T-cell (primary cell): Measurements from ENCODE around the gene LGALS12. TPM values are rescaled to one million over a fixed set of nuclear protein-coding genes. Genes with fewer than 3 reads are reported as not detected.
A peak's percentile ranks its signal among the peaks of the same experiment; 100 is the strongest.

Experiments
- ATAC-seq, 4 experiments: fragments of 200-7000 bp in 3 of 4; fragments of 150-1000 bp in 1 of 4; cut with Tn5 transposase; replicated peaks in 1 of 4; 1 replicate in 3 of 4; 2 replicates in 1 of 4; pipeline ENCODE4 v1.10.0; 2021; ENCODE audit warnings: moderate library complexity in 3 of 4, mild to moderate bottlenecking in 2 of 4, moderate number of reproducible peaks in 1 of 4
- CTCF ChIA-PET, 2 donors: fragments of 300-600 bp; sonication (Branson Sonifier 250); formaldehyde crosslinking; loops; one replicate each; lab custom pipeline; 2022; ENCODE audit warnings: antibody characterized with exemption in 2 of 2; lab: Charles Lee
- POLR2A ChIA-PET, 2 donors: fragments of 300-600 bp; sonication (Branson Sonifier 250); formaldehyde crosslinking; loops; one replicate each; lab custom pipeline; 2022; ENCODE audit warnings: antibody characterized with exemption in 2 of 2; lab: Charles Lee
- DNase-seq, 35 experiments: peaks; one replicate each; pipeline versions ENCODE4 v3.0.0 to v3.0.0-alpha.2; 2013 to 2023
- H3K27ac ChIP-seq: one replicate; pipeline ENCODE4 v1.5.1; 2013; ENCODE audit warnings: low read length
- H3K27me3 ChIP-seq, 2 experiments: replicated peaks in 1 of 2; 1 replicate in 1 of 2; 2 replicates in 1 of 2; pipeline versions ENCODE4 v1.6.1 to v1.7.0; 2013; ENCODE audit warnings: low read length in 1 of 2, mixed read lengths in 1 of 2; ENCODE audit not compliant: control insufficient read depth in 2 of 2, insufficient read depth in 2 of 2; ENCODE audit errors: extremely low read depth in 1 of 2
- H3K36me3 ChIP-seq, 2 donors: 1 replicate in 1 of 2; 2 replicates in 1 of 2; pipeline versions ENCODE4 v1.6.1 to v1.7.0; 2013; ENCODE audit warnings: low read length in 1 of 2; ENCODE audit not compliant: control insufficient read depth in 2 of 2, insufficient read depth in 1 of 2; ENCODE audit errors: extremely low read depth in 1 of 2
- H3K4me1 ChIP-seq, 2 experiments: 1 replicate in 1 of 2; 2 replicates in 1 of 2; pipeline versions ENCODE4 v1.6.1 to v1.7.0; 2013; ENCODE audit warnings: low read length in 2 of 2, mixed read lengths in 1 of 2; ENCODE audit not compliant: insufficient read depth in 2 of 2, control insufficient read depth in 1 of 2; ENCODE audit errors: extremely low read depth in 1 of 2
- H3K4me3 ChIP-seq, 2 donors: 1 replicate in 1 of 2; 2 replicates in 1 of 2; pipeline versions ENCODE4 v1.5.1 to v1.7.0; 2013; ENCODE audit warnings: mild to moderate bottlenecking in 2 of 2, low read length in 1 of 2, moderate library complexity in 1 of 2; ENCODE audit not compliant: control insufficient read depth in 1 of 2; ENCODE audit errors: extremely low read depth in 1 of 2
- H3K9me3 ChIP-seq: 2 replicates; pipeline ENCODE4 v1.7.0; 2013
- H3K27ac Mint-ChIP-seq, 2 donors: one replicate each; pipeline ENCODE4 v1.8.0; 2020 to 2021; ENCODE audit warnings: mild to moderate bottlenecking in 2 of 2, mixed read lengths in 2 of 2
- H3K27me3 Mint-ChIP-seq, 2 donors: one replicate each; pipeline ENCODE4 v1.8.0; 2021 to 2022; ENCODE audit warnings: mixed read lengths in 2 of 2
- H3K36me3 Mint-ChIP-seq: one replicate; pipeline ENCODE4 v1.8.0; 2021; ENCODE audit warnings: mixed read lengths
- H3K4me1 Mint-ChIP-seq, 3 donors: one replicate each; pipeline ENCODE4 v1.8.0; 2020 to 2022; ENCODE audit warnings: mixed read lengths in 3 of 3, mild to moderate bottlenecking in 1 of 3
- H3K4me3 Mint-ChIP-seq, 3 donors: one replicate each; pipeline ENCODE4 v1.8.0; 2020 to 2022; ENCODE audit warnings: mild to moderate bottlenecking in 3 of 3, mixed read lengths in 3 of 3, moderate library complexity in 3 of 3
- H3K9me3 Mint-ChIP-seq, 3 donors: one replicate each; pipeline ENCODE4 v1.8.0; 2020 to 2022; ENCODE audit warnings: mixed read lengths in 3 of 3
- WGBS: methylation state at CpG from one replicate; pipeline ENCODE4 v1.1.5; 2013; ENCODE audit warnings: missing lambda C conversion rate; ENCODE audit not compliant: insufficient coverage; 5-methylcytosine and 5-hydroxymethylcytosine counted together
- total RNA-seq, 35 experiments: library from RNA in 6 of 35; stranded (reverse) in 6 of 35; fragments of 120-200 nt in 1 of 35; gene quantifications; one replicate each; pipeline versions ENCODE4 v1.2.1 to v1.2.4 and lab custom pipeline; 2013 to 2026

The LGALS12 gene
- total RNA-seq, 5 donors from 2014 or later (not counting 1 experiment from before 2014, with no cell fraction given), result not detected

DNA sequence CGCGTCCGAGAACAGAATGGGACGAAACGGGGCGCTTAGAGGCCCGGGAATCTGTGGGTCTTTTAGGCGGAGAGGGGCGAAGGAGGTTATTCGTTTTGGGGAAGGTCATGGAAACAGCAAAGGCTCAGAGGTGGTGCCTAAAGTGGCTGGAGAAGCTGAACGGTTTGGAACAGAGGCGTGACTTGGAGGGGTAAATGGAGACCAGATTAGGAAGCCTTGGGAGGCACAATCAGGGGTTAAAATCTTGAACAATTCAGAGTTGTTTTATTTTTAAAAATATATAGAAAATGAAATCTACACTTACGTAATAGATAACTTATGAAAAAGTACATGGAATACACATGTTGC is 14.7 kb upstream of the LGALS12 start:
- peak overlapping the region; percentile 33 to 57 for H3K4me3 ChIP-seq
- DNase-seq (peak in 1 of 35 experiments; percentile 22), ATAC-seq (no peak)
- no peaks in the 10 kb centered on the region for H3K36me3 ChIP-seq
- H3K27me3 ChIP-seq, result peaks cover 0 to 10% of the 10 kb centered on the region in 2 experiments
- Mint-ChIP-seq H3K9me3 (no peaks in the 10 kb centered on the region), H3K27me3 (peaks cover 12 to 24% of the 10 kb centered on the region in 2 donors), H3K27ac (no peak overlapping the region), H3K4me1 (peaks cover 11 to 18% (median 15%) of the 10 kb centered on the region in 3 donors), H3K36me3 (no peaks in the 10 kb centered on the region), H3K4me3 (peak overlapping the region; percentile 78 to 82 (median 78))
- ChIA-PET CTCF (interaction anchor here (0.9 to 1.5 kb wide), 2 partner anchors 11 to 12 kb away, joined by 5 read pairs; no protein-coding TSS in a partner anchor), POLR2A (no interaction called here)
- no peak overlapping the region for H3K27ac ChIP-seq
- H3K4me1 ChIP-seq, result peaks cover 3 to 9% of the 10 kb centered on the region in 2 experiments
- 1% methylated on average over 9 of the region's 13 CpGs for WGBS
- H3K9me3 ChIP-seq, result no peaks in the 10 kb centered on the region

- Histone ChIP-seq H3K4me1 (peaks cover 3 to 9% of the 10 kb centered on the region in 2 experiments), H3K9me3 (no peaks in the 10 kb centered on the region), H3K4me3 (peak overlapping the region in 1 of 2 donors; percentile 57), H3K36me3 (no peaks in the 10 kb centered on the region), H3K27ac (no peak overlapping the region), H3K27me3 (peaks cover 0 to 10% of the 10 kb centered on the region in 2 experiments)
- H3K27me3 Mint-ChIP-seq, result peaks cover 14 to 24% of the 10 kb centered on the region in 2 donors
- no peaks in the 10 kb centered on the region for H3K9me3 Mint-ChIP-seq
- CTCF ChIA-PET, result interaction anchor here (0.5 to 1.5 kb wide), 3 partner anchors 11 to 249 kb away, joined by 5 read pairs; no protein-coding TSS in a partner anchor
- POLR2A ChIA-PET, result no interaction called here
- H3K4me3 Mint-ChIP-seq, result peak overlapping the region; percentile 76 to 78 (median 78)
- 54% methylated on average over 8 of the region's 11 CpGs for WGBS
- no peaks in the 10 kb centered on the region for H3K36me3 Mint-ChIP-seq
- DNase-seq, result peak in 3 of 35 experiments; percentile 12 to 27 (median 15)
- peak in 3 of 4 experiments; percentile 42 to 84 (median 64) for ATAC-seq
- peak overlapping the region in 1 of 2 donors; percentile 37 for H3K27ac Mint-ChIP-seq
- H3K4me1 Mint-ChIP-seq, result peaks cover 11 to 18% (median 15%) of the 10 kb centered on the region in 3 donors
These were observed 14.1 kb upstream of the LGALS12 start for GRCh38 chr11:63491636-63492372.

DNA sequence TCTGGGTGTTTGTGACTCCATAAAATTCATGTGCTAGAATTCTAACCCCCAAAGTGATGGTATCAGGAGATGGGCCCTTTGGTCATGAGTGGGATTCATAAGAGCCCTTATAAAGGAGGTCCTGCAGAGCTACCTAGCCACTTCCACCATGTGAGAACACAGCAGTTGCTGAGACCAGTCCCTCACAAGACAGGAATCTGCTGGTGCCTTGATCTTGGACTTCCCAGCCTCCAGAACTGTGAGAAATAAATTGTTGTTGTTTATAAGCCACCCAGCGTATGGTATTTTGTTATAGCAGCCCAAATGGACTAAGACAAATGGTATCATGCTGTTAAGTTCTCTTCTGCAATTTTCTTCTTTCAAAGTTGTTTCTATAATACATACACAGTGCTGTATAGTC is 13.4 kb upstream of the LGALS12 start:
- no peak overlapping the region for H3K4me3 ChIP-seq
- DNase-seq (no peak), ATAC-seq (no peak)
- H3K27me3 ChIP-seq, result peaks cover 0 to 10% of the 10 kb centered on the region in 2 experiments
- CTCF ChIA-PET, result interaction anchor here (0.5 to 1.5 kb wide), 2 partner anchors 13 to 249 kb away, joined by 5 read pairs; no protein-coding TSS in a partner anchor
- WGBS, result no CpG with 5 or more reads among the region's 1 CpG
- Mint-ChIP-seq H3K9me3 (no peaks in the 10 kb centered on the region), H3K4me1 (peaks cover 11 to 18% (median 15%) of the 10 kb centered on the region in 3 donors), H3K27ac (no peak overlapping the region), H3K4me3 (peak overlapping the region in 2 of 3 donors; percentile 78), H3K36me3 (no peaks in the 10 kb centered on the region), H3K27me3 (peaks cover 17 to 24% of the 10 kb centered on the region in 2 donors)
- peaks cover 3 to 9% of the 10 kb centered on the region in 2 experiments for H3K4me1 ChIP-seq
- POLR2A ChIA-PET, result no interaction called here
- no peak overlapping the region for H3K27ac ChIP-seq
- no peaks in the 10 kb centered on the region for H3K9me3 ChIP-seq
- H3K36me3 ChIP-seq, result no peaks in the 10 kb centered on the region

- no peaks in the 10 kb centered on the region for H3K36me3 ChIP-seq
- H3K4me1 Mint-ChIP-seq, result peaks cover 11 to 18% (median 15%) of the 10 kb centered on the region in 3 donors
- peaks cover 22 to 29% of the 10 kb centered on the region in 2 donors for H3K27me3 Mint-ChIP-seq
- CTCF ChIA-PET, result interaction anchor here in 1 of 2 donors (0.7 kb wide), 1 partner anchor 28 kb away, joined by 7 read pairs; no protein-coding TSS in a partner anchor
- no peak for DNase-seq
- no peak overlapping the region for H3K4me3 Mint-ChIP-seq
- POLR2A ChIA-PET, result no interaction called here
- ATAC-seq, result no peak
- no peak overlapping the region for H3K27ac ChIP-seq
- H3K36me3 Mint-ChIP-seq, result peaks cover 3% of the 10 kb centered on the region
- H3K4me1 ChIP-seq, result peaks cover 3 to 9% of the 10 kb centered on the region in 2 experiments
- no peaks in the 10 kb centered on the region for H3K9me3 ChIP-seq
- H3K9me3 Mint-ChIP-seq, result no peaks in the 10 kb centered on the region
- peaks cover 0 to 11% of the 10 kb centered on the region in 2 experiments for H3K27me3 ChIP-seq
- no peak overlapping the region for H3K27ac Mint-ChIP-seq
- H3K4me3 ChIP-seq, result no peak overlapping the region
- no CpG with 5 or more reads among the region's 1 CpG for WGBS
These were observed 12.8 kb upstream of the LGALS12 start for GRCh38 chr11:63493127-63493526.

- ChIA-PET CTCF (no interaction called here), POLR2A (no interaction called here)
- Mint-ChIP-seq H3K4me1 (peaks cover 11 to 18% (median 15%) of the 10 kb centered on the region in 3 donors), H3K27me3 (peaks cover 22 to 32% of the 10 kb centered on the region in 2 donors), H3K36me3 (peaks cover 3% of the 10 kb centered on the region), H3K9me3 (peaks cover 2 to 8% (median 6%) of the 10 kb centered on the region in 3 donors), H3K27ac (no peak overlapping the region), H3K4me3 (no peak overlapping the region)
- Histone ChIP-seq H3K4me3 (no peak overlapping the region), H3K27me3 (peaks cover 0 to 14% of the 10 kb centered on the region in 2 experiments), H3K36me3 (no peaks in the 10 kb centered on the region), H3K27ac (no peak overlapping the region), H3K4me1 (peaks cover 3 to 9% of the 10 kb centered on the region in 2 experiments), H3K9me3 (no peaks in the 10 kb centered on the region)
- ATAC-seq, result no peak
- 93% methylated on average over 2 of the region's 6 CpGs for WGBS
- no peak for DNase-seq
These were observed 10.9 kb upstream of the LGALS12 start for GRCh38 chr11:63494975-63495374.

DNA sequence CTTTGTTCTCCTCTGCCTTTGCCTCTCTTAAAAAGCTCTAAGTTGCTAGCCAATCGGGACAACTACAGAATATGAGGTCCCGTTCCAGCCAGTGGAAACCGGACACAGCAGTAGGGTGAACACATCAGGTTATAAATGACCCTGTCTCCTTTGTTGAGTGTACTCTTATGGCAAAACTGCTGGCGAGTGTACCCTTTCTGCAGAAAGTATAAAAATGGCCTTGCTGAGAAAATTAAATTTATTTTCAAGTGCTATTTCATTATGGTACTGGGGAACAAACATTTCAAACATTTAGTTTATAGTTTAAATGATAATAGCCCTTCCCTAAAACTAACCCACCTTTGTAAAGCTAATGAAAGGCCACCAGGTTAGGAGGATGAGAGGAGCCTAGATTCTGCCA is 6.0 kb upstream of the LGALS12 start:
- 33% methylated on average over 1 of the region's 4 CpGs for WGBS
- no peak overlapping the region for H3K27ac Mint-ChIP-seq
- ATAC-seq, result no peak

More for the DNA sequence above, 6.0 kb upstream of the LGALS12 start:
- Histone ChIP-seq H3K4me1 (peaks cover 0 to 9% of the 10 kb centered on the region in 2 experiments), H3K27ac (no peak overlapping the region), H3K36me3 (no peaks in the 10 kb centered on the region), H3K27me3 (peaks cover 0 to 4% of the 10 kb centered on the region in 2 experiments), H3K9me3 (no peaks in the 10 kb centered on the region), H3K4me3 (no peak overlapping the region)
- ChIA-PET CTCF (no interaction called here), POLR2A (no interaction called here)
- H3K4me3 Mint-ChIP-seq, result no peak overlapping the region
- peaks cover 9 to 16% (median 13%) of the 10 kb centered on the region in 3 donors for H3K9me3 Mint-ChIP-seq
- peaks cover 8 to 15% of the 10 kb centered on the region in 2 donors for H3K27me3 Mint-ChIP-seq
- no peak for DNase-seq
- peaks cover 7 to 12% (median 8%) of the 10 kb centered on the region in 3 donors for H3K4me1 Mint-ChIP-seq
- peaks cover 6% of the 10 kb centered on the region for H3K36me3 Mint-ChIP-seq
